HG02571 (cell line): ENCODE data around the gene LCN10.
A peak's percentile ranks its signal among the peaks of the same experiment; 100 is the strongest.

ENCODE experiments used
- ATAC-seq: cut with Tn5 transposase; IDR thresholded peaks from one replicate; pipeline ENCODE4 v1.9.1; 2021; ENCODE audit warnings: mild to moderate bottlenecking, moderate library complexity; ENCODE audit not compliant: unreplicated experiment

LCN10 gene

DNA sequence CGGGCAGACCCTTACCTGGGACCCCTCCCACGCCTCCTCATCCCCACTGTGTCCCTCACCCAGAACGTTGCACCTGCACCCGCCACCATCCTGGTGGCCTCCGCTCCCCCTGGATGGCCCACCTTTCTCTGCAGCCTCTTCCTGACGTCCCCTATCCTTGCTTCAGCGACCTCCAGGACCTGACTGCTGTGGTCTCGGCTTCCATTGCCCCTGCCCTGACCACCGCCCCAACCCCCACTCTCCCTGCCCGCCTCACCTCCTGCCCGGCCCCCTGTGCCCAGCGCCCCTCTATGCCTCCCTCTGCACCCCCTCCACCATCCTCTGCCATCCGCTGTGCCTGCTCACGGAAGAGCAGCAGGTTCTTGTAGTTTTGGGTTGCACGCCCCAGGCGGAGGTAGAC, 2.2 kb downstream of the LCN10 start:
- no peak for ATAC-seq

GRCh38 chr9:136740069-136740468, 2.7 kb downstream of the LCN10 start:
- ATAC-seq, result no peak

DNA sequence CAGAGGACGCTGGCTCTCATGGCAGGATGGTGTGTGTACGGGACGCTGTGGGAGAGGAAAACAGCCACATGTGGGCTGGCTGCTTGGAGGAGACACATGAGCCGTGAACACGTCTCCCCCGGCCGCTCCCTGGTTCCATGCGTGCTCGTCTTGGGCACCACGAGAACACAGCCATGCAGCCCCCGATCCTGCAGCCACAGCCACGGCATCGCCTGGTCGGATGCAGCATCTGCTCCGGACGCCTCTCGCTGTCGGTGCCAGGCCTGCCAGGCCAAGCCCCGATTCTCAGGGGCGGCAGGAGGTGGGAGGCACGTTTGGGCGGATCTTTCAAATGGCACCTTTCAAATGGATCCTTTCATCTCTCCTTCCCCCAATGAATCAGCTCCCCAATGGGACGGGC, 3.2 kb downstream of the LCN10 start:
- no peak for ATAC-seq

- no peak for ATAC-seq
Measured at GRCh38 chr9:136738960-136739359, 3.8 kb downstream of the LCN10 start.

GRCh38 chr9:136735812-136736480, 6.8 kb downstream of the LCN10 start:
- no peak for ATAC-seq

DNA sequence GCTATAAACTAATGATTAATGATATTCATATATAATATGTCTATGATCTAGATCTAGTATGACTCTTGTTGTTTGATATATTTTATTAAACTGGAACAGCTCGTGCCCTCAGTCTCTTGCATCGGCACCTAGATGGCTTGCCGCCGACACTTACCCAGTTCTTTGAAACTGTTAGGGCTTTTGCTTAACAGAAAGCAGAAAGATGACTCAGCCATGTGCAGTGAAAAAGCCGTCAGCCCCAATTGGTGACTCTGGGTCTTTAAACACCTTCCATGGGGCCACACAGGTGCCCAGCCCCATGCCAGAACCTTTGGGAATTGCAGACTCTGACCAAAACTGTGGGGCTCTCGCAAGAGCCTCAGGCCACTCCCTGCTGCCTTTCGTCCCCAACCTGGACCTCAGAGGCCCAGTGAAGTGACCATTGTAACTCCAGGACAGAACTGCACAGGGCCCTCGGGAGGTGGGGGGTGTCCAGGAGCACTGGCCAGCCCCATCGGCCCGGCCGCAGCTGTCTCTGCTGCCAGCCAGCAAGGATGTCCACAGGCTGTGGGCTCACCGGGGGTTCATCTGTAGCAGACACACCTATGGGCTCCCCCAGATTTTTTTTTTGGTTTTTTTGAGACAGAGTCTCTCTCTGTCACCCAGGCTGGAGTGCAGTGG, 7.8 kb downstream of the LCN10 start:
- ATAC-seq, result no peak

GRCh38 chr9:136733611-136734010, 9.1 kb downstream of the LCN10 start:
- no peak for ATAC-seq

- ATAC-seq, result no peak
Measured at GRCh38 chr9:136732444-136733178, 10.1 kb downstream of the LCN10 start.

GRCh38 chr9:136729926-136730325, 12.8 kb downstream of the LCN10 start:
- ATAC-seq, result no peak

DNA sequence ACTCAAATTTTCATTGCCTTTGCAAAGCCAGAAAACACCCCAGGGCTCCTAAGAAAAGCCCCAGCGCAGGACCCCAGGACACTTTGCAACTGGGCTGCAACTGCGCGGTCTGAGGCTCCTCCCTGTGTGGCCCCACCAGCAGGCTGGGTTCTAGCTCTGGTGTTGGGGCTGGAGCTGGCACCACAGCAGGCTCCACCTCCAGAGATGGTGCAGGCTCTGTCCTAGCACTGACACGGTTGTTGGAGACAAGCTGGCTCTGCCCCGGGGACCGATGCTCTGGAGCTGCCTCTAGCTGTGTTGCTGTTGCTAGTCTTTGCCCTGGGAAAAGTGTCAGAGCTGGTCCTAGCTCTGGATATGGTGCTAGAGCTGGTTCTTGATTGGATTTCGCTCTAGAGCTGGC, 13.6 kb downstream of the LCN10 start:
- ATAC-seq, result no peak

DNA sequence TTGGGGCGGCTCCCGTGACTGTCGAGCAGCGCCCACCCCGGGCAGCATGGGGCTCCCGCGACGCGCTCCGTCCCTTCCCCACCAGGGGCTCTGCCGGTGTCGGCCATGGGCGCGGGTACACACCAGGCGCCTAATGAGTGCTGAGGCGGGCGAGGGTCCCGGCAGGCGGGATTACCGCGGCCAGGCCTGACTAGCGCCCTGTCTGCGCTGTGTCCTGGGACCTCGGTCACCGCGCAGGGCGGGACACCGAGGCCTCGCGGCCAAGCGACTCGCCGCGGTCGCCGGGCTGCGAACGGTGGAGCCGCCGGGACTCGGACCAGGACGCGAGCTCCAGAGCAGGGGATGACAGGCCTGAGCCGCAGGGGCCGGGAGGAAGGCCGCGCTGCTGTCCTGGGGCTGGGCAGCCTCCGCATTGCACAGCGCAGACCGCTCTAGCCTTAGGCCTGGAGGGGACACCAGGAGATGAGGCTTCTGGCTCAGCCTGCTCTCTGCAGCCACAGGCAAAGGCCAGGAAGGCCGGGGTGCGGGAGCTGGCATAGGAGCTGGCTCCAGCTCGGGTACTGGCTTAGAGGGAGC, 14.1 kb downstream of the LCN10 start:
- peak; percentile 14 for ATAC-seq

DNA sequence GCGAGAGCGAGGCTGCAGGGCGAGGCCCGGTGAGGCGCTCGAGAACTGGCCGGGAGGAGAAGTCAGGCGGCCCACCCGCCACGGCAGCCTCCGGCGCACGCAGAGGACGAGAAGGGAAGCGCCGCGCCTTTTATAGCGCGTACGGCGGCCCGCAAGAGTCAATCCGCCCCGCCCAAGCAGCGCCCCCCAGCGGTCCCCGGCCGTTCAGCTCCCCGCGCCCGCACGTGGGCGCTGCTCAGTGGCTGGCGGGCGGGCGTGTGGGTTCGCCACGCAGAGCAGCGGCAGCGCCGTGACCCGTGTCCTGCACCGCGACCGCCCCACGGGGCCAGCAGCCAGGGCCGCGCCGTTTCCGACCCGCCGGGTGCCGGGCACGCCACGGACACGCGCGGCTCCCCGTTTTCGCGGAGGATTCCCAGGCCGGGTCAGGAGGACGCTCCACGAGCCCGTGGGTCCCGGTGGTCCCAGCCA, 14.6 kb downstream of the LCN10 start:
- peak; percentile 60 for ATAC-seq

- ATAC-seq, result no peak
Measured at GRCh38 chr9:136726631-136727191, 16.0 kb downstream of the LCN10 start.

- ATAC-seq, result no peak
Measured at GRCh38 chr9:136726118-136726517, 16.6 kb downstream of the LCN10 start.

GRCh38 chr9:136725612-136726011, 17.1 kb downstream of the LCN10 start:
- ATAC-seq, result no peak

GRCh38 chr9:136724772-136725171, 18.0 kb downstream of the LCN10 start:
- no peak for ATAC-seq

GRCh38 chr9:136723989-136724388, 18.8 kb downstream of the LCN10 start:
- ATAC-seq, result no peak

- no peak for ATAC-seq
Measured at GRCh38 chr9:136723362-136723976, 19.3 kb downstream of the LCN10 start.

GRCh38 chr9:136722969-136723356, 19.8 kb downstream of the LCN10 start:
- ATAC-seq, result no peak

- no peak for ATAC-seq
Measured at GRCh38 chr9:136722093-136722968, 20.4 kb downstream of the LCN10 start.
